Motor neuron (in vitro differentiated cells): ENCODE data around the gene OTOS. TPM values are rescaled to one million over a fixed set of nuclear protein-coding genes. Genes with fewer than 3 reads are reported as not detected.

Experiments
- ATAC-seq, 8 experiments: fragments of 200-7000 bp; cut with Tn5 transposase; replicated peaks in 6 of 8; 2 replicates each; pipeline ENCODE4 v1.8.0; 2021; ENCODE audit warnings: mild to moderate bottlenecking in 8 of 8, moderate library complexity in 8 of 8
- H3K27ac ChIP-seq, 2 donors: fragments of 250-450 bp; sonication (Bioruptor Pico); 2 replicates each; pipeline ENCODE4 v1.9.0; 2021; ENCODE audit warnings: antibody characterized with exemption in 2 of 2, mild to moderate bottlenecking in 2 of 2, moderate library complexity in 1 of 2
- H3K4me1 ChIP-seq, 2 donors: fragments of 250-450 bp; sonication (Bioruptor Pico); replicated peaks in 1 of 2; 2 replicates each; pipeline ENCODE4 v1.6.1; 2021; ENCODE audit warnings: antibody characterized with exemption in 2 of 2, mild to moderate bottlenecking in 2 of 2, moderate library complexity in 1 of 2
- H3K4me3 ChIP-seq, 5 donors: fragments of 250-450 bp; sonication (Bioruptor Pico); 2 replicates each; pipeline ENCODE4 v1.9.0; 2021; ENCODE audit warnings: antibody characterized with exemption in 5 of 5, mild to moderate bottlenecking in 5 of 5, moderate library complexity in 4 of 5
- WGBS, 10 experiments: fragments of 450-650 bp; shearing (Covaris generic); methylation state at CpG; one replicate each; pipeline ENCODE4 v1.0.0; 2022; 5-methylcytosine and 5-hydroxymethylcytosine counted together
- in situ Hi-C, 9 experiments: fragments of 400-800 bp; cut with MboI; loops; one replicate each; pipeline ENCODE4 v1.15.0; 2021; ENCODE audit warnings: low sequenced_read_pairs in 9 of 9, low pct_unique_long_range_greater_than_20kb in 2 of 9; ENCODE audit not compliant: unreplicated experiment in 9 of 9
- total RNA-seq, 8 experiments: library from RNA; unstranded; fragments of 300-600 nt; gene quantifications; 2 replicates each; pipeline versions ENCODE4 v1.2.3 to v1.2.4, GENCODE V29; 2022

The OTOS gene
- total RNA-seq, 8 experiments from 2014 or later = not detected

DNA sequence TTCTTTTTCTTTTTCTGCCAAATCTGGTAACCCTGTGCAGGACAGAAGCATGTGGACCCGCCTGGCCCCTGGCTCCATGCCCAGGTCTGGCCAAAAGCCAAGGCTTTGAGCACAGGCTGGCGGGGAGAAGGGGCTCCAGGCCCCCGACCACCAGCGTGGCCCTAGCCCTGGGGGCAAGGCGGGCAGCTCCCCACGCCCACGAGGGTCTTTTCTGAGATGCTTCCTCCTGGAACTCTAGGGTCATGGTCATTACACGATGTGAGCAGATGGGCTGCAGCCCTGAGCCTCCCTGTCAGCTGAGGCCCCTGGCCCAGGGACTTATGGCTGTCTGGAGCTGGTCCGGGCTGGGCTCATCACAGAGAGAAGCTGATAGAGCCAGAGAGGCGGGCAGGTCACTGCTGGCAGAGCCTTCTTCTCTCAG is 5.7 kb upstream of the OTOS start:
- Histone ChIP-seq H3K4me1 (no peaks in the 10 kb centered on the region), H3K27ac (no peak overlapping the region), H3K4me3 (no peak overlapping the region)
- in situ Hi-C loops = loop anchor here in 2 of 9 experiments (10.0 kb wide), 2 partner anchors 81 to 91 kb away; partner anchors contain the start of gene OR6B3 (in 1 of the 2)
- ATAC-seq = peak in 3 of 8 experiments; percentile 6 to 53 (median 9)
- 0 to 80% (median 48%) methylated on average over 1 to 4 of the region's 10 CpGs; no CpG with 5 or more reads in 4 of the 10 experiments for WGBS, 10 experiments

DNA sequence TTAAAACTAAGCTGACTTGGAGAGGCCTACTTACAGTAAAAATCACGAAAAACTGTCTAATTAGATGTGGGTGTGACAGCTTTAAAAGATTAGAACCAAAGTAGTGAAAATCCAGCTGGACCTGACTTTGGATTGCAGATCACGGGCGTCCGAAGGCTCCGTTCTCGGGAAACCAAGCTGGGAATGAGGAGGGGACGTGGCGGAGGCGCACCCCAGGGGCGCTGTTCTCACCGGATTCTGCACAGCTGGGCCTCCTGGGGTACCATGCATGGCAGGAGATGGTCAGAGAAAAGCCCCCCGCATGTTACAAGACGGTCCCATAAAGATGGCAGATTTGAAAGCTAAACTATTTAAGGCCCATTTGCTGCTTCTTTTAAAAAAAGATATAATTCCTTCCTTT is 5.0 kb upstream of the OTOS start:
- Histone ChIP-seq H3K27ac (no peak overlapping the region), H3K4me3 (no peak overlapping the region), H3K4me1 (no peaks in the 10 kb centered on the region)
- WGBS, 10 experiments = 20 to 100% (median 70%) methylated on average over 1 to 9 of the region's 13 CpGs; no CpG with 5 or more reads in 3 of the 10 experiments
- ATAC-seq = no peak
- in situ Hi-C loops = loop anchor here in 2 of 9 experiments (10.0 kb wide), 2 partner anchors 81 to 91 kb away; partner anchors contain the start of gene OR6B3 (in 1 of the 2)

- ATAC-seq = no peak
- Histone ChIP-seq H3K27ac (no peak overlapping the region), H3K4me1 (no peaks in the 10 kb centered on the region), H3K4me3 (no peak overlapping the region)
- in situ Hi-C loops = loop anchor here in 3 of 9 experiments (5.0 to 10.0 kb wide), 3 partner anchors 80 to 90 kb away; partner anchors contain the start of gene OR6B3 (in 1 of the 3)
- 100% methylated on average over 3 of the region's 20 CpGs; no CpG with 5 or more reads in 9 of the 10 experiments for WGBS, 10 experiments
These were observed 4.3 kb upstream of the OTOS start for GRCh38 chr2:240144649-240145261.

DNA sequence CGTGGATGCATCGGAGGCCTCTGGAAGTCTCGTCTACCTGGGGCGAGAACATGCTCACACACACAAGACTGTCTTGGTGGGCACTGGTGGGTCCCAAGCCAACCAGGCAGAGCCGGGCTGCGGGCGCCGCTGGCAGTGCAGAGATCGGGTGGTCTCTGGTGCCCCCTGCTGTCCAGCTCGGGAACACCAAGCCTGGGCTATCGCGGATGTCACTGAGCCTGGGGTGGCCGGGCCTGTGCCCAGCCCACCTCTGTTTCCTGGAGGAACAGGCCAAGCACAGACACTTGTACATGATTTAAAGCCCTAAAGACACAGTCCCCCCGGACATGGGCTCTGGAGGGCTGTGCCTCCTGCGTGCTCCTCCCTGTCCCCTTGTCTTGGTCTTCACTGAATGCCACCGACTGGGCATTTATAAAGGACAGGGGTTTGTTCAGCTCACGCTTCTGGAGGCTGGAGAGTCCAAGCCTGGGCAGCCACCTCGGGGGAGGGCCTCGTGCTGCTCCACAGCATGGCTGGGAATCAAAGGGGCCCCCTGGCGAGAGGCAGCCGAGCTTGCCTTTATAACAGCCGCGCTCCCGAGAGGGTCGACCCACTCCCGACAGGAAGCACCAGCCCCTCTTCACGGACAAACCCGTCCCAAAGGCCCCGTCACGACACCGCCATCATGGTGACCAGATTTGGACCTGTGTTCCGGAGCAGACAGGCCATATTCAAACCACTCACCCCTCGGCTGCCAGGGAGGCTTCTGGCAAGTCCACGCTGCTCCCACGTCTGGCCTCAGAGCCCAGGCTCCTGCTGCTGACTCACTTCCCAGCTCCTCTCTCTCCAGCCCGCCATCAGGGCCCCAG is 3.6 kb upstream of the OTOS start:
- Histone ChIP-seq H3K4me3 (no peak overlapping the region), H3K27ac (no peak overlapping the region), H3K4me1 (no peaks in the 10 kb centered on the region)
- ATAC-seq = peak; percentile 77 to 98 (median 88)
- 0 to 50% (median 16%) methylated on average over 3 to 6 of the region's 36 CpGs; no CpG with 5 or more reads in 5 of the 10 experiments for WGBS, 10 experiments
- in situ Hi-C loops = loop anchor here in 3 of 9 experiments (5.0 to 10.0 kb wide), 3 partner anchors 79 to 89 kb away; partner anchors contain the start of gene OR6B3 (in 1 of the 3)

DNA sequence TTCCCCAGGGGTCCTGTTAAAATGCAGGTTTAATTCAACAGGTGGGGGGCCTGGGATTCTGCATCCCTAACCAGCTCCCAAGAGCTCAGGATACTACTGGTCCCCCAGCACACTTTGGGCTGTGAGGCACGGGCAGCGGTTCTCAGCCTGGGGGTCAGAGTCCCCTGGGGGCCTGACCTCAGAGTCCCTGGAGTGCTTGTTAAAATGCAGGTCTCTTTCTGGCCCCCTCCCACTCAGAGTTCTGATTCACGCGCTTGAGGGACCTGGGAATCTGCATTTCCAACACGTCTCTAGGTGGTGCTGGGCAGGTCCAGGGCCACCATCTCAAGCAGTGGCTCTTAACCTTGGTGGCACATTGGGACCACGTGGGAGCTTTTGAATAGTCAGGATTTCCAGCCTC is 2.8 kb upstream of the OTOS start:
- Histone ChIP-seq H3K4me1 (no peaks in the 10 kb centered on the region), H3K27ac (no peak overlapping the region), H3K4me3 (no peak overlapping the region)
- peak in 2 of 8 experiments; percentile 3 to 4 for ATAC-seq
- 0 to 100% (median 100%) methylated on average over 1 to 2 of the region's 6 CpGs; no CpG with 5 or more reads in 7 of the 10 experiments for WGBS, 10 experiments
- in situ Hi-C loops = loop anchor here in 3 of 9 experiments (5.0 to 10.0 kb wide), 3 partner anchors 78 to 88 kb away; partner anchors contain the start of gene OR6B3 (in 1 of the 3)

- ATAC-seq = no peak
- 20 to 93% (median 80%) methylated on average over 1 to 3 of the region's 5 CpGs; no CpG with 5 or more reads in 5 of the 10 experiments for WGBS, 10 experiments
- H3K27ac ChIP-seq = no peak overlapping the region
- in situ Hi-C loops = loop anchor here in 3 of 9 experiments (5.0 to 10.0 kb wide), 3 partner anchors 78 to 88 kb away; partner anchors contain the start of gene OR6B3 (in 1 of the 3)
- no peaks in the 10 kb centered on the region for H3K4me1 ChIP-seq
- H3K4me3 ChIP-seq = no peak overlapping the region
These were observed 2.4 kb upstream of the OTOS start for GRCh38 chr2:240142859-240143258.

DNA sequence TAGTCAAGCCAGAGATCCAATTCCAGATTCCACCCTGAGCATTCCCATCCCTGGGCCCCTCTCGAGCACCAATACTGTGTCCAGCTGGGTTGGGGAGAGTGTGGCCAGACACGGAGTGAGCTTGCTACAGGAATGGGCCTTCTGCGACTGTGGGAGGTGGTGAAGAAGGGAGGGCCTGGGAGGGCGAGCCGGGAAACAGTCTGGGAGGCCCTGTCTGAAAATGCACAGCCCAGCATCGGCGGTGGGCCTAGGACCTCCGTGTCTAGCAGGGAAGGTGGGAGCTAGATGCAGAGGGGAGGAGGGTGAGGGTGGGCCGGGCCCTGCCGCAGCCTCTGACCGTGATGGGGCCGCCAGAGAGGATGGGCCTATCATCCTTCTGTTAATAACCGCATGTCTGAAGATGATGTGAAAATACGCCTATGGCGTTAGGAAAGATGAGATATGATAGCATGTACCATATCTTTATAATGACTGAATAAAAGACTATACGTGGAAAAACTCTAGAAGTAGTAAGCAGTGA is 1.9 kb upstream of the OTOS start:
- H3K27ac ChIP-seq = no peak overlapping the region
- 42 to 100% (median 84%) methylated on average over 1 to 4 of the region's 16 CpGs; no CpG with 5 or more reads in 4 of the 10 experiments for WGBS, 10 experiments
- in situ Hi-C loops = loop anchor here in 3 of 9 experiments (5.0 to 10.0 kb wide), 3 partner anchors 78 to 88 kb away; partner anchors contain the start of gene OR6B3 (in 1 of the 3)

DNA sequence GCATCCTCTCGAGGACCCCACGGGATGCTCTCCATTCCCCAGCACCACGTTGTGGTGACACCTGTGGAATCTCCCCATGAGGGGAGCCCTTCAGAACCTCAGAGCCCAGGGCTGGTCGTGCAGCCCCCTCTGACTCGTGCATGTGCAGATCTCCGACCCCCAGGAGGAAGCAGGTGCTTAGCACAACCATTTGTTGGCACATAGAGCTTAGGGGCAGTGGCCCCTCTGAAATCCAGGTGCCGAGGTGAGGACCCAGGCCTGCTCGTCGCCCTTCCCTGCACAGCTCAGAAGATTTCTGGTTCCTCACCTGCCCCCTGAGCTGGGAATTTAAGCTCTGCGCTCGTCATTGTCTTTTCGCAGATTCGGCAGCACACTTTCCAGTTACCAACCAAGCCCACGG is 1.3 kb upstream of the OTOS start:
- 64 to 100% (median 80%) methylated on average over 1 to 10 of the region's 14 CpGs; no CpG with 5 or more reads in 7 of the 10 experiments for WGBS, 10 experiments
- in situ Hi-C loops = loop anchor here in 3 of 9 experiments (5.0 to 10.0 kb wide), 3 partner anchors 77 to 87 kb away; partner anchors contain the start of gene OR6B3 (in 1 of the 3)
- Histone ChIP-seq H3K4me3 (no peak overlapping the region), H3K27ac (no peak overlapping the region), H3K4me1 (no peaks in the 10 kb centered on the region)
- ATAC-seq = no peak

More for the DNA sequence above, 1.9 kb upstream of the OTOS start:
- Histone ChIP-seq H3K4me3 (no peak overlapping the region), H3K4me1 (no peaks in the 10 kb centered on the region)
- no peak for ATAC-seq

GRCh38 chr2:240140920-240141319 is 462 bp upstream of the OTOS start:
- H3K27ac ChIP-seq = no peak overlapping the region
- WGBS, 10 experiments = 56 to 83% (median 76%) methylated on average over 1 to 9 of the region's 11 CpGs; no CpG with 5 or more reads in 4 of the 10 experiments
- no peak overlapping the region for H3K4me3 ChIP-seq
- H3K4me1 ChIP-seq = peaks cover 0 to 2% of the 10 kb centered on the region in 2 donors
- in situ Hi-C loops = loop anchor here in 3 of 9 experiments (5.0 to 10.0 kb wide), 3 partner anchors 76 to 86 kb away; partner anchors contain the start of gene OR6B3 (in 1 of the 3)
- ATAC-seq = no peak

DNA sequence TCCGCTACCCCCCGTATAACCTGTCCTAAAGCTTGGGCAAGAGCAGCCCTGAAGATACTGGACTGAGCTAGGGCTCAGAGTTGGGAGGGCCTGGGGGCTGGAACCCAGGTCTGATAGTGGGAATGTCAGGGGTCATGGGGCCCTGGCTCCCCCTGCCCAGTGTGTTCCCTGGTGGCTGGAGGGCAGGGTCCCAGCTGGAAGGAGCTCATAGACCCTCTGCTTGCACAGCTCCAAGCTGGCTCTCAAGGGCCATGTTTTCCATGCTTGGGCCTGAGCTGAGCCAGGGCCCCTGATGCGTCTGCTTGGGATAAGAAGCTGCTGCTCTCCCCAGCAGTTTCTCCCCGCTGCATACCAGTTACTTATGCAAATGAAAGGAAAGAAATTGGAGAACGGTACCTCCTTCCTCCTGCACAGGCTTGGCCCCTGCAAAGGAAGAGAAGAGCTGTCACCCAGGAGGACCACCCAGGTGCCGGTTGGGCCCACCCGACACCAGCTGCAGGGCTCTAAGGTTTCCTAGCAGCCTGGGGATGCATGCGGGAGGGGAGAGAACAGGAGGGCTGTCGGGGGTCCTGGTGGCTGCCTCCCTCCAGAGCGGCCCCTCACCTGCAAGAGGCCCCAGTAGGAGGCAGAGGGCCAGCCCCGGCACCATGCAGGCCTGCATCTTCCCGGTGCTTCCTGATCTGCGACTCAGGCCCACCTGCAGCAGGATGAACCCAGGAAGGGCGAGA is 628 bp downstream of the OTOS start:
- WGBS, 10 experiments = 27 to 80% (median 49%) methylated on average over 1 to 8 of the region's 14 CpGs; no CpG with 5 or more reads in 6 of the 10 experiments
- Histone ChIP-seq H3K4me3 (no peak overlapping the region), H3K27ac (no peak overlapping the region), H3K4me1 (peaks cover 4 to 6% of the 10 kb centered on the region in 2 donors)
- ATAC-seq = no peak
- in situ Hi-C loops = loop anchor here in 3 of 9 experiments (5.0 to 10.0 kb wide), 3 partner anchors 75 to 85 kb away; partner anchors contain the start of gene OR6B3 (in 1 of the 3)

- Histone ChIP-seq H3K4me1 (peaks cover 6 to 8% of the 10 kb centered on the region in 2 donors), H3K27ac (no peak overlapping the region), H3K4me3 (no peak overlapping the region)
- in situ Hi-C loops = no loop called here
- ATAC-seq = no peak
- 78 to 100% (median 94%) methylated on average over 3 to 14 of the region's 15 CpGs; no CpG with 5 or more reads in 7 of the 10 experiments for WGBS, 10 experiments
These were observed 1.4 kb downstream of the OTOS start for GRCh38 chr2:240139011-240139441.
